Mucosa of descending colon (tissue), 3 donors: ENCODE results near the gene ATP8B4. TPM values are rescaled to one million over a fixed set of nuclear protein-coding genes. Genes with fewer than 3 reads are reported as not detected.

ENCODE experiments used
- ATAC-seq: fragments of 200-7000 bp; cut with Tn5 transposase; one replicate; pipeline ENCODE4 v1.9.1; 2020; ENCODE audit warnings: mild to moderate bottlenecking, moderate library complexity
- DNase-seq, 3 donors: peaks; one replicate each; pipeline ENCODE4 v3.0.0-alpha.2; 2020
- H3K36me3 ChIP-seq: fragments of 200-600 bp; one replicate; pipeline ENCODE4 v1.8.0; 2021; ENCODE audit warnings: low read depth, mild to moderate bottlenecking
- H3K4me1 ChIP-seq: fragments of 200-600 bp; one replicate; pipeline ENCODE4 v1.8.0; 2021; ENCODE audit warnings: low read depth, mild to moderate bottlenecking
- H3K4me3 ChIP-seq: fragments of 200-600 bp; one replicate; pipeline ENCODE4 v1.8.0; 2021; ENCODE audit warnings: mild to moderate bottlenecking
- H3K9me3 ChIP-seq: fragments of 200-600 bp; one replicate; pipeline ENCODE4 v1.8.0; 2021; ENCODE audit warnings: mild to moderate bottlenecking
- CTCF ChIP-seq: fragments of 200-600 bp; IDR thresholded peaks from one replicate; pipeline ENCODE4 v1.8.0; 2022; ENCODE audit warnings: antibody characterized with exemption, mild to moderate bottlenecking
- intact Hi-C, 2 donors: fragments of 100-400 bp; cut with DNase I in 1 of 2; cut with micrococcal nuclease in 1 of 2; formaldehyde crosslinking; loops; one replicate each; pipeline versions ENCODE4 v1.11.0 to v1.11.1; 2022; cut with DNase I, micrococcal nuclease
- total RNA-seq, 3 donors: library from RNA; stranded (reverse); fragmentation: NEBNext Ultra II Directional in 2 of 3; extraction: Animal tissue kit (Norgen Biotek cat#: 25700) in 2 of 3; gene quantifications; one replicate each; pipeline versions ENCODE4 v1.2.1 to v1.2.4, GENCODE V29; 2021 to 2023
- donor health status: DM: no; HTN: no; CAD: no; lungs with moderate emphysema.
- donor health status: DM: no; HTN: no; CAD: no.
- donor health status: DM: no; HTN: yes; CAD: no.

The ATP8B4 gene
- total RNA-seq, 3 donors from 2014 or later = 4.7 to 8.9 (median 7.4) TPM

DNA sequence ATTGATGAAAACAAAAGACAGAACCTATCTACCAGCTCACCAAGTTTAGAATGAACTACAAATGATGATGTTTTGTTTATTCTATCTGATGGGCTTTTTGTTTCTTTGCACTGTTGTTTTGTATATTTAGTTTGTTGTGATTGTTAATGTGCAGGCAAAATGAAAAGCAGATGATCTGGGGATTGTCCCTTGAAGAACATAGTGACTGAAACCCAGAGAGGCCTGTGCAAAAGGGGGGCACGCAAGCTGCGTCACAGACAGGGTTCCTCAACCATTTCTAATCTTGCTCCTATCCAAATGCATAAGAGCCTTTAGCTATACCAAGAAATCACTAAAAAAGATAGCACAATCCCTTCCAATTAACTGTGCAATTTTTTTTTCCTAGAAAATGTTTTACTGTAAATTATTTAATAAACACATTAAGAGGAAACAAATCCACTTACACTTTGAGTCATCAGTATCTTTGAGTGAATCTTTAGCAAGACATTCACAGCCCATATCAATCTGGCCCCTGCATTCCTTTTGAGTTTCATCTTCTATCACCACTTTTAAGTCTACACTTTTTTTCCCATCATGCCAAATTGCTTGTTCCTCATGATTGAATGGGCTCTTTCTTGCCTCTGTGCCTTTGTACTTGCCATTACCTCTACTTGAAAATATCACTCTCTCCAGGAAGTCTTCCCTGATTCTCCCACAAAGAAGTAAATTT is 220.3 kb downstream of the ATP8B4 start:
- no peak for TF ChIP-seq CTCF

DNA sequence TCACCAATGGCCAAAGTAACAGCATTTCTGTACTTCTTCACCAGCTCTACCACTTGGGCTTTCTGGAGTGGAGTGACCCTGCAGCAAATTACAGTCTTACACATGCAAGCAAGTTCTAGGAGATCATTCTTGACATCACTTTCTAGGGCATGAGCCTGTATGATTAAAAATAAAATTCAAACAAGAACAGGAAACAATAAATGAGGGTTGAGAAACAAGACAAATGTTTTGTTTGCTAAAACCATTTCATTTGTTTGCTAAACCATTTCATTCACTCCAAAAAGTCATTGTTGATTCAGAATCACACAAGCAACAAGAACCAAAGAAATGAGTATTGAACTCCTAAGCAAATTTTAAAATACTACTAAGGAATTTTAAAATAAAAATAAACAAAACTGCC is 220.9 kb downstream of the ATP8B4 start:
- DNase-seq = no peak
- TF ChIP-seq CTCF = no peak
- intact Hi-C loops = no loop called here
- Histone ChIP-seq H3K4me1 (no peaks in the 10 kb centered on the region), H3K36me3 (no peaks in the 10 kb centered on the region), H3K4me3 (no peak overlapping the region), H3K9me3 (no peaks in the 10 kb centered on the region)
- no peak for ATAC-seq

More for the DNA sequence above, 220.3 kb downstream of the ATP8B4 start:
- intact Hi-C loops = no loop called here
- DNase-seq (no peak), ATAC-seq (no peak)
- Histone ChIP-seq H3K4me3 (no peak overlapping the region), H3K36me3 (no peaks in the 10 kb centered on the region), H3K4me1 (no peaks in the 10 kb centered on the region), H3K9me3 (no peaks in the 10 kb centered on the region)

DNA sequence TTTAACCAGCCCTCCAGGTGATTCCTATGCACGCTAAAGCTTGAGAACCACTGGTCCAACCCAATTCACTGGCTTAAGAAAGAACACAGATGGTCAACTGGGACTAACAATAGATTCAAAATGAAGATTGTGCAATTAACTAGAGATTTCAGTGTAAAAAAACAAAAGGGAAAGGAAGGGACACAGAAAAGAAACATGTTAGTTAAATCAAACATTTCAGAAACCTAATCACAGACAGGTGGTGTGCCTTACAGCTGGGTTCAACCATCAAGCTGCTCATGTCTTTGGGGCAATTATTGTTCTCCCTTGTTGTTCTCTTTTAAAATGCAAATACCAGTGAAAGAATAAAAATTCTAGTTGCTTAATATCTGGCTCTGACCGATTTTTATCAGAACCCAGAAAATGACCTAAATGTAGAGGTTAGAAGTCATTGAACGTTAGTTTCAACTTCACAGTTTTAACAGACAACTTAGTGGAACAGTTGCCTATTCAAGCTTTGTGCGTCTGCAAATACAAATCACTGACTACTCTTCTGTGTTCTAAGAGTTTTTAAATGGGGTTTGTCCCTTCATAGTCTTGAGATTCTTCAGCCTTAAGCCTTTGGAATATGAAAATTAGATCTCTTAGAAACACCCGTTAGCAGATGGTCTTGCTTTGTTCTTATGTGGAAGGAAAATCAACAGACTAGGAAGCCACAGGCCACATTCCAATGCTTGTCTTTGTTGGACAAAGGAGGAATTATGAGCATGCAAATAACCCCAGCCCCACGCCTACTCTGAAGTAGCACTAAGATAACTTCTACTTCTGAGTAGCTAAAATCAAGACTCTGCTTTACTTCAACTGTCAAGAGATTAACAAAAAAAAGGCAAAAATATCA is 223.4 kb downstream of the ATP8B4 start:
- Histone ChIP-seq H3K9me3 (no peaks in the 10 kb centered on the region), H3K36me3 (no peaks in the 10 kb centered on the region), H3K4me1 (no peaks in the 10 kb centered on the region), H3K4me3 (no peak overlapping the region)
- intact Hi-C loops = no loop called here
- TF ChIP-seq CTCF = no peak
- ATAC-seq = no peak
- DNase-seq = no peak

- TF ChIP-seq CTCF = no peak
- Histone ChIP-seq H3K36me3 (no peaks in the 10 kb centered on the region), H3K4me1 (no peaks in the 10 kb centered on the region), H3K4me3 (no peak overlapping the region), H3K9me3 (no peaks in the 10 kb centered on the region)
- ATAC-seq (peak; percentile 72), DNase-seq (peak in 2 of 3 donors; percentile 35 to 43)
- intact Hi-C loops = no loop called here
Observed at GRCh38 chr15:49890689-49891088, 228.3 kb downstream of the ATP8B4 start.

DNA sequence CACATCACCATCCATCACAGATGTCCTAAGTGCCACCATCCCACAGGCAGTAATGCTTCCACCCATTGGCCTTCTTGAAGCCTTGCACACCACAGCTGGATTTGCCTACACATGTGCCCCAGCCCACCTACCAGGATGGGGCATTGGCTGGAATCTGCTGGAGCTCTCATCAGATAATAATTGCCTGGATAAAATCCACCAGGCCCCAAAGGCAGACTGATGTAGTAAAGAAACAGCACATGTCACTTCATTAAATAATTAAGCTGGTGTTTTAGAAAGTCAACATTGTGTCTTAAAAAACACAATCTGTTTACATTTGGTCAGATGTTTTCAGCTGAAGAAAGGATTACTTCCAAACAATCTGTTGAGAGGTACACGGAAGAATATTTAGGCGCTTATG is 229.5 kb downstream of the ATP8B4 start:
- H3K36me3 ChIP-seq = no peaks in the 10 kb centered on the region
- H3K4me1 ChIP-seq = no peaks in the 10 kb centered on the region
- no peak for TF ChIP-seq CTCF
- ATAC-seq = no peak
- intact Hi-C loops = no loop called here
- DNase-seq = no peak
- H3K4me3 ChIP-seq = no peak overlapping the region
- H3K9me3 ChIP-seq = no peaks in the 10 kb centered on the region
